Stimulated activated naive CD8-positive, alpha-beta T cell treated with anti-CD3 and anti-CD28 coated beads, Interleukin-15, Interleukin-2, amounts not matched to agents 100 U/mL and 50 U/mL, for 24 hours (primary cell): Measurements from ENCODE around the gene CSNK1G1.

Experiments used
- ATAC-seq: fragments of 150-1000 bp; cut with Tn5 transposase; one replicate; pipeline ENCODE4 v1.10.0; 2021
- DNase-seq: peaks from one replicate; pipeline ENCODE4 v3.0.0; 2021

CSNK1G1 gene

DNA sequence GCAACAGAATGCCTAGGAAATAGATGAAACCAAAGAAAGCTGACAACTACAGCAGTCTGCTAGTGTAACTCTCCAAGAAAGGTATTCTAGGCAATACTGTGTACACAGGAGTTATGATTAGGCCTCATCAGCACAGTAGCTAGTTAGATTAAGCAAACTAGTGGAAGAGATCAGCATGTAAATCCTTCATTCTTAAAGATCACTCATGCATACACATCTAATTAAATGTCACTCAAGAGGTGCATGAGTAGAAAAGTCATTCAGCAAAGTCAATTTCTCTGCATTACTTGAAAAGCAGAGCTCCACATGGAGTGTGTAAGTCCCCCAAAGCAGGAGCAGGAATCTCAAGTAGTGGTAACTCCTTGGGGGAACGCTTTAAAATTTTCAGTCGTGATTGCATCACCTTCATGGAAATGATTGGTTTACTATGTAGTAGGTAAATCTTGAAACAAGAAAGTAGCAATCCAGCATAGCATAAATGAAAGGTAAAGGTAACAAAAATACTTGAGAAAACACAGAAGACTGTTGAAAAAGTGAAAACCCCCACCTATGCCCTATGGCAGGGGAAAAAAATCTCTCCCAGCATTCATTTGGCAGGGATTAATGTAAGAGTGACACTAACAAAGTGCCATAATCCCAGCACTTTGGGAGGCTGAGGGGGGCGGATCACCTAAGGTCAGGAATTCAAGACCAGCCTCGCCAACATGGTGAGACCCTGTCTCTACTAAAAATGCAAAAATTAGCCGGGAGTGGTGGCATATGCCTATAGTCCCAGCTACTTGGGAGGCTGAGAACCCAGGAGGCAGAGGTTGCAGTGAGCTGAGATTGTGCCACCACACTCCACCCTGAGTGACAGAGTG is 163.8 kb downstream of the CSNK1G1 start:
- ATAC-seq (no peak), DNase-seq (no peak)

DNA sequence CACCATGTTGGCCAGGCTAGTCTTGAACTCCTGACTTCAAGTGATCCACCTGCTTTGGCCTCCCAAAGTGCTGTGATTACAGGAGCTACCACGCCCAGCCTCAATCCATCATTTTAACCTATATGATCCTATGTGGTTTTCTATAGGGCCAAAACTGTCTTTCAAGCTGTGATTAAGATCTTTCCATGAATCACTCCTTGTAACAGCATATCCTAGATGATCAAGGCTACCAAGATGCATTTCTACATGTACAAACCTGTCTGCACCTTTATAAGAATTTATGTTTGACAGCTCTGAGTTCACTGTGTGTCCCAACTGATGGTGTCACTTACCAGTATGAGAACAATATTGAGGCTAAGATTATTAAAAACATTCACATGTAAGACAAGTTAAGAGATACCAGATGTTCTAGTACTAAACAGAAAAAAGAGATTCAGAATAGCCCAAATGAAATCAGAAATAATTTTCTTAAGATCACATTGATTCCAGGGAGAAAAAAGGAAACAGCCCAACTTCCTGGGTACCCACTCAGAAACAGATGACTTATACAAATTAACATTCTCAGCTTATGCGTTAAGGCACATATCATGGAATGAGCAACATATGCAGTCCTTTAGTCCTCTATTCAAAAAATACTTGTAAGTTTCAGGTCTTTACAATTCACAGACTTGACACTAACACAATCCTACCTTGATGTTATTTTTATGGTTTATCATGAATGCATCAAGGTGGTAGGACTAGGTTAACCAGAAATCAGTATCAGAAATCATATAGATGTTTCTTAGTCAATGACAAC is 168.4 kb downstream of the CSNK1G1 start:
- DNase-seq (no peak), ATAC-seq (no peak)

DNA sequence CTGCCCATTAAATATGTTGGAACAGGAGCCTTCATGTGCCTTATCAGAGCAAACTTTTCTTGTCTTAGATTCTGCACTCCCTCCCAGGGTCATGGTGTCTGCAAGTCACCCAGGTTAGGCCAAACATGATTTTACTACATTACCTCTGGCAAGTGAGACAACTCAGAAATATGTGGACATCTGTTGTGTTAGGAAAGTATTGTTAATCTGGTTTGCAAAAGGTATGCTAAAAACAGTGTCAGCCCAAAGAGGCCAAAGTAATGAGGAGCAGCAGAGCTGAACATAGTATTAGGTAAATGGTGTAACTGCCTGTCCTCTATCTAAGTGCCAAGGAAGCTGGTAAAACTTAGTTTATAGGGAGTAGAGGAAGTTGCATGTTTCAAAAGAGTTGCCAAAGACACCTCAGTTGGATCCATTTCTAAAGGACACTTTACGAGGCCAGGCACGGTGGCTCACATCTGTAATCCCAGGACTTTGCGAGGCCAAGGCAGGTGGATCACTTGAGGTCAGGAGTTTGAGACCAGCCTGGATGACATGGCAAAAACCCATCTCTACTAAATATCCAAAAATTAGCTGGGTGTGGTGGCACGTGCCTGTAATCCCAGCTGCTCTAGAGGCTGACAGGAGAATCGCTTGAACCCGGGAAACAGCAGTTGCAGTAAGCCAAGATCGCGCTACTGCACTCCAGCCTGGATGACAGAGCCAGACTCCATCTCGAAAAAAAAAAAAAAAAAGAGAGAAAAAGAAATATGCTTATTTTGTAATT is 170.6 kb downstream of the CSNK1G1 start:
- DNase-seq (no peak), ATAC-seq (no peak)

DNA sequence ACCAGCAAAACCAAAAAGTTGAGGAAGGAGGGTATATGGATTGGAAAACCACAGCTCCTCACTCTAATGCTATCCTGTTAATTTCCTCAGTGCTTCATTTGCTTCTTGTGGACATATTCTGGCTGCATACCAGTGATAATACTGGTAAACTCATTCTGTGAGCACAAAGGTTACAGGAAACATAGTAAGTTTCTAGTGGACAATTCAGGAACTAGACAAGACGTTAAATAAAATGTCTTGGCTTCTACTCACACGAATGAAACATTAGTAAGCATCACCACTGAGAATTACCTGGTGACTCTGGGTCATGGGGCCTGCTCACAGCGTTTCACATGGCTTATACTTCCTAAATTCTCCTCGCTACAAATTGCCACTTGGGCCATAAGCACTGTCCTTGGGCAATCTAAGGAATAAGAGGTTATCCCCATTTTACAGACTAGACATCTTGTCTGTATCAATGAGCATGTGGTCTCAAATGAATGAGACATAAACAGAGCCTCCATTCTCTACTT is 173.1 kb downstream of the CSNK1G1 start:
- no peak for ATAC-seq
- no peak for DNase-seq

DNA sequence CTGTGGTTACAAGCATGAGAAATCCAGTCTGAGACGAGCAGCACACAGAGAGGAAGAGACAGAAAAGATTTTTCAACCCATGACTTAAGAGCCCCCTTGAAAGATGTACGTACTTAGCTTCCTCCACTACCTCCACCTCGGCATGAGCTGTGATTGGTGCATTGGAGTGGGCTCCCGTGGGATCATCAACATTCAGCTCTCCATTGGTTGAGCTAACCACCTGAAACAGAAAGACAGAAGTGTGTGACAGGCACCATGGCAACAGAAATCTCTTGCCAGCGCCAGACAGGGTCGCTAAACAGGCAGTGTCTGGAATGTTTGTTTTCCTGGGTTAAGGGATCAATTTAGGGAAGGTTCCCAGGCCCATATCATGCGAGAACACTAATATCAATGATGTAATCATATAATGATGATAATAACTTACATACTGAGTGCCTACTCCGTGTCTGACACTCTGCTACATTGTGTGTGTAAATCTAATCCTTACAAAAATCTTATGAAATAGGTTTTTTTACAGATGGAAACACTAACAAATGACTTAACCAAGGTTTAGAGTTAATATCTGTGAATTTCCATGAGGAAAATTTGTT is 175.6 kb downstream of the CSNK1G1 start:
- no peak for DNase-seq
- no peak for ATAC-seq

DNA sequence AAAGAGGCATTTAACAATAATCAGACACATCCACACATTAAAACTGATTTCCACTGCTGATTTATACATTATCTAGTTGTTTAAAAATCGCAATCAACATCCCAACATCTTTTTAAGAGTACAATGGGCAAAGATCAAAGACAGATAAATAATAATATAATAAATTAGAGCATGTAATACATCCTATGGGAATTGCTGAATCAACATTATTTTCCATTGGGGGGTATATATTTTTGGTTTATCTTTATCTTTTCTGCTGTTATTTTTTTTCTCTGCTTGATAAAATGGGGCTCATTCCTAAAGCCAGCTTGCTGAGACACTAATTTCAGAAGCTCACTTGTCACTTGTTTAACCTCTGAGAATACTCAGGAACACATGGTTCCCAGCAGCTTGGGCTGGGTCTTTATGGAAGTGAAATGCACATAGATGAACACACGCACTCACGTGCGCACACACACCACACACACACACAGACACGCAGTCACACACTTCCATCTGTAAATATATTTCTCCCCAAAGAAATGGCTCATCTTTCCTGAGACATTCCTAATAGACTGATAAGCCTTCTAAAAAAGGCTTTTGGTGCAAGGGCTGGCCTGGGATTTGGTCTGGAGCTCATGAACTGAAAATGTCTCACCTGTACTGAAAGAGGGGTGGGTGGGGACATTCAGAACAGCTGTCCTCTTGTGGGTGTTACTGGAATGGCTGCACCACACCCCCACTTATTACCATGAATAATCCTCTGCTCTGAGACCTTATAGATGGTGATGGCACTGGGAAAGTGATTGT is 189.7 kb downstream of the CSNK1G1 start:
- ATAC-seq, result no peak
- DNase-seq, result no peak

DNA sequence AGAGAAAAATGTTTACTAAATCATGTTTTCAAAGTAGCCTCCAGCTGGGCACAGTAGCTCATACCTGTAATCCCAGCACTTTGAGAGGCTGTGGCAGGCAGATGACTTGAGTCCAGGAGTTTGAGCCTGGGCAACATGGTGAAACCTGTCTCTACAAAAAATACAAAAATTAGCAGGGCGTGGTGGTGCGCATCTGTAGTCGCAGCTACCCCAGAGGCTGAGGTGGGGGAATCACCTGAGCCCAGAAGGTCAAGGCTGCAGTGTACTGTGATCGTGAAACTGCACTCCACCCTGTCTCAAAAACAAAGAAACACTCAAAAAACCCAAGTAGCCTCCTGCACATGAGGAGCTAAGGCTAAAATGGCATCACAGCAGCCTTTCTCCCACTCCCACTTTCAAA is 191.5 kb downstream of the CSNK1G1 start:
- DNase-seq (no peak), ATAC-seq (no peak)

DNA sequence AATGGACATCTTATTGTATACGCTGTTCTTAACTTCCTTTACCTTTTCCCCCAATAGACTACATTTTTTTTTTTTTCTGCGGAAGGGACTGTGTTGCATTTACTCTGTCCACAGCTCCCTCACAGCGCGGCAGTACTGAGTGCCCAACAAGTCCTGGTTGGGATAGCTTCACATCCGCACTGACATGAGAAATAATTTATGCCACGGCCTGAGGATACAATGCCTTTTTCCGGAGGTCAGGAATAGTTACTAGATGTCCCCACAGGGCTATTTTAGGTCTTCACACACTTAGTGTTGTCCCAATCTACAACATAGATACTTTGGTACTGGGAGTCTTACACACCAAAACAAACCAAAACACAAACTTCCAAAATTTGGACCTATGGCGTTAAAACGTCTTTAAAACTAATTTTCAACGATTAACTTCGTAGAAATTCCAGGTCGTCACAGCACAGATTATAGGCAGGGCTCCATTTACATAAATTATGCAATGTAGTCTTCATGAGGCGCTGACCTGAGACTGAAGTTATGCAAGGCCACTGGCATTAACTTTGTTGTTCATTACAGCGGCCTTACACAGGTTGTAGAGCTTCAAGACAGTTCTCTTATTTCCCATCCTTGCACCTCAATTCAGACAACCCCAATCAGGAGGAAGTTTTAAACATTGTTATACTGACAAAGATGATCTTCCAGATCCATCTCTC is 192.2 kb downstream of the CSNK1G1 start:
- ATAC-seq, result no peak

DNA sequence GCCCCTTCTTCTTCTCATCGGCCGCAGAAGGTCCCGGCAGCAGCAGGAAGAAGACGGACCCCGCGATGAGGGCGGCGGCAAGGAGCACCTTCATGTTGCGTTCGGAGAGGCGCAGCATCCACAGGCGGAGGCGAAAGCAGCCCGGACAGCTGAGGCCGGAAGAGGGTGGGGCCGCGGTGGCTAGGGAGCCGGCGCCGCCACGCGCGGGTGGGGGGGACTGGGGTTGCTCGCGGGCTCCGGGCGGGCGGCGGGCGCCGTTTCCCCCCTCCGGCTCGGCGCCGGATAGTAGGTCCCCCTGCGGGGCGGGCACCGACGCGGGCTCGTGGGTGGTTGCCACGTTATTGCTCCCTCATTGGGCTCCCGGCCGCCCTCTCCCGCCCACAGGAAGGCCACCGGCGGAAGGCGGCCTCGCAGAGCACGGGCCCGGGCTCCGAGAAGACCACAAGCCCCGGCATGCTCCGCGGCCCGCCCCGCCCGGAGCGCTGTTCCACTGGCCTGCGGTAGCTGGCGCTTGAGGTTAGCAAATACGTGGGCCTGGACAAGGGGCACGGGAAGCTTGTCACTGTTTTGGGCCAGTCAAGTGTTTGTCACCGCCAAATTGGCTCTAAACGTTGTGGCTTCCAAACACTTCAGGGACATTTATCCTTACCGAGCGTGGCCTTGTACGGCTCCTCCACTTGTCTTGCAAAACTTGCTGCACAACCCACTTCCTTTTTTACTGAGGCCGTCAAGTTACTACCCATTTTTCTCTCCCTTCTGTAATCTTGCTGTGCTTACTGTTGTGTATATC is 192.9 kb downstream of the CSNK1G1 start, which contains the start of gene PPIB:
Gene PPIB (minus strand): TSS at position 154 of the 790 bp plus-strand sequence. CDS start 36 bp downstream, at position 118.
- DNase-seq, result peak; percentile 98
- ATAC-seq, result peak; percentile 95

More for the DNA sequence above, 192.2 kb downstream of the CSNK1G1 start:
- DNase-seq, result no peak

DNA sequence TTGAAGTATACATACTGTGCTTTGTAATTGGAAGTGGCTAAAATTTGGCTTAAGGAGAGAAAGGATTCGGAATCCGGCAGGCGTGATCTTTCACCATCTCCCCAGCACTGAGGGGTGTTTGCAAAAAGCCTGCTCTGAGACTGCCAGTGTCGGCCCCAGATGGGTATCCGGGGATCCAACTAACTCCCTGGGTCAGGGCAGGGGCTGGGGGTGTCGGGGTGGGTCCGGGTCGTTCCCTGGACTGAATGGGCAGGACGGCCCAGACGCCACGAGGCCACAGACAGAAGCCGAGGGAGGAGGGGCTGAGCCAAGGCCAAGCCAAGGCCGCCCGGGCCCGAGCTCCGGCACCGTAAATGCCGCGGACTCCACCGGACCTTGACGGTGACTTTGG is 193.5 kb downstream of the CSNK1G1 start:
- no peak for DNase-seq
- peak; percentile 25 for ATAC-seq

DNA sequence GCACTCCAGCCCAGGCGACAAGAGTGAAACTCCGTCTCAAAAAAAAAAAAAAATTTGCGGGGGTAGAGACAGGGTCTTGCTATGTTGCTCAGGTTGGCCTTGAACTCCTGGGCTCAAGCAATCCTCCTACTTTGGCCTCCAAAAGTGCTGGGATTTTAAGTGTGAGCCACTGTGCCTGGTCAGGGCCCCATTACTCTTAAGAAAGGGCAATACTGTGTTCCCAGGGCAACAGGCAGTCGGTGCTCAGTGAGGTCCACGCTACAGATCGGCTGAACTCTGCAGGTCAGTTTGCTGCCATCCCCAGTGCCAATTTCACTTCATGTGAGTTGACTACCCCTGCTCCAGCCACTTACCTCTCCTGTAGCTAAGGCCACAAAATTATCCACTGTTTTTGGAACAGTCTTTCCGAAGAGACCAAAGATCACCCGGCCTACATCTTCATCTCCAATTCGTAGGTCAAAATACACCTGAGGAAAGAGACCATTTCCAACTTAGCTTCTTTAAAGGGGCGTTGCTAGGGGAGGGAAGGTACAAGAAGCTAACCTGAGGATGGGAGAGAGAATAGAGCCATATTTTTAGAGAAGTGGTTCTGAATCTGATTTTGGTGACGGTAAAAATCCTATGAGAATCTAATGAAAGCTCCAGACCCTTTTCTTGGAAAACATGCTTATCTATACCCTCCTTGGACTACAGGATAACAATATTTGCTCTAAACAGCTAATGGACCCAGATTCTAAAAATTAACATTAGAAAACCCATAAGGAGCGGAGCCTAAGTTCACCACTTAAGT is 194.1 kb downstream of the CSNK1G1 start:
- ATAC-seq, result no peak
- no peak for DNase-seq

DNA sequence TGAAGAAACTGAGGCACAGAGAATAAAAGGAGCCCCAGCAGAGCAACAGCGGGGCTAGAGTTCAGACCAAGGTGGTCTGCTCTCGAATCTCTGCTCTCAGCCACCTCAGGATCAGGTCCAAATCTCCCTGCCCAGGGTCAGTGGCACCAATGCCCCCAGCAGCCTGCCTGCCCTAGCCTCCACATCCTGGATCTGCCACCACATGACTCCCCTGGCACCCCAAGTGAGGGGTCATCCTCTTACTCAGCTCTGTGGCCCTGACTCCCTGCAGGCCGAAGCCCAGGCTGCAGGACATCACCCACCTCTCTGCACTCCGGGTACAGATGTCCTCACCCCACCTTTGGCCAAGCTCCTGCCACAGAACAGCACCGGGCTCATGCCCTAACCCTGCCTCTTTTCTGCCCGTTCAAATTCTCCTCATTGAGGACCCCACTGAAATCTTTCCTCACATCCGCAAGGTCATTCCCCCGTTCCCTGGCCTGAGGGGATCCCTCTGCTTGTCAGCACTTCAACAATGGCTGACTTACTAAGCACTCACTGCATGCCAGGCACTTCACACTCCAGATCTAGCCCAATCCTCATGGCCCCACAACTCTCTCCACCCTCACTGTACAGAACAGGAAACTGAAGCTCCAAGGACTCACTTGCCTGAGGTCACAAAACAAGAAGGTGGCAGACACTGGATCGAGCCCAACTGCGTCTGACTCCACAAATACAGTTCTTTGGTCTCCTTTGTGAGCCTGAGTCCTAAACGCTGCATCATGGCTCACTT is 197.4 kb downstream of the CSNK1G1 start:
- DNase-seq (no peak), ATAC-seq (no peak)

DNA sequence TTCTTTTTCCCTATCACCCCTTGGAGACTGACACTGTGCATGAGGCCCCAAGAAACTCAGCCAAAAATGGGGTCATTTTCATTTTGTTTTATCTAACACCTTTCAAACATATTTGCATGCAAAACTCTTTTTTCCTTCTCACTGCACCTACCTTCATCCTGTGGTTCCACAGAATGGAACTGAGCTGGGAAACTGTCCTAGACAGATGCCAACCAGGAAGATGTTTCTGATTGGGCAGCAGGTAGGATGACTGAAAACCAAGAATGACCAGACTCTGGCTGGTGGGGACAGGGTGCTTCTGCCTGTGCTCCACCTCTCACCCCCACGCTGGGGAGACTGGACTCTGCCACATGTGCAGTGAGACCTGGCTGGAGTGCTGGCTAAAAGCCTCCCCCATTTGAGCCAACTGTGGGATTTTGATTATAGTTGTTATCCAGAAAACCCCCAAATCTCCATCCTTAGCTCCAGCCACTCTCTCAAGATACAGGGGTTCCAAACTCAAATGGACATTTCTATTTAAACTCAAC is 198.3 kb downstream of the CSNK1G1 start:
- DNase-seq (no peak), ATAC-seq (no peak)

DNA sequence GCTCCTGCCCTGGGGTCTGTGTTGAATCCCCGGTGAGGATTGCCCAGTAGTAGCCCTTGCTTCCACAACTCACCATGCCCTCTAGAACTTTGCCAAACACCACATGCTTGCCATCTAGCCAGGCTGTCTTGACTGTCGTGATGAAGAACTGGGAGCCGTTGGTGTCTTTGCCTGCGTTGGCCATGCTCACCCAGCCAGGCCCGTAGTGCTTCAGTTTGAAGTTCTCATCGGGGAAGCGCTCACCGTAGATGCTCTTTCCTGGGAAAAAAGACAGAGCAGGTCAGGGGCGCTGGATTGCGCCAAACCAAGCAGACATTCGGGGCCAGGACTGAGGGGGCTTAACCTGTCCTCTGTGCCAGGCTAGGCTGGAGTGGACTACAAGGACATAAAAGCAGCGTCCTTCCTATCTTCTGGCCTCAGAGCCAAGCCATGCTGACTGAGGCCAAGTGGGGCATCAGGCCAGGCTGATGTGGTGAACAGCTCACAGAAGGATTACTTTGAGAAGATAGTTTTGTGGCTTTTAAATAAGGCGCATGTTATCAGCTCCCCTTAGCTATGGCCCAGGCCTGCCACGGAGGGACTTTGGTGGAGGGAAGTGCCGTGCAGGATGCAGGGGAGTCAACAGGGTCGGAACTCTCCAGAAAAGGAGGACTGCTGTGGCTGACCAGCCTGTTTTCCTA is 199.2 kb downstream of the CSNK1G1 start:
- DNase-seq, result no peak

DNA sequence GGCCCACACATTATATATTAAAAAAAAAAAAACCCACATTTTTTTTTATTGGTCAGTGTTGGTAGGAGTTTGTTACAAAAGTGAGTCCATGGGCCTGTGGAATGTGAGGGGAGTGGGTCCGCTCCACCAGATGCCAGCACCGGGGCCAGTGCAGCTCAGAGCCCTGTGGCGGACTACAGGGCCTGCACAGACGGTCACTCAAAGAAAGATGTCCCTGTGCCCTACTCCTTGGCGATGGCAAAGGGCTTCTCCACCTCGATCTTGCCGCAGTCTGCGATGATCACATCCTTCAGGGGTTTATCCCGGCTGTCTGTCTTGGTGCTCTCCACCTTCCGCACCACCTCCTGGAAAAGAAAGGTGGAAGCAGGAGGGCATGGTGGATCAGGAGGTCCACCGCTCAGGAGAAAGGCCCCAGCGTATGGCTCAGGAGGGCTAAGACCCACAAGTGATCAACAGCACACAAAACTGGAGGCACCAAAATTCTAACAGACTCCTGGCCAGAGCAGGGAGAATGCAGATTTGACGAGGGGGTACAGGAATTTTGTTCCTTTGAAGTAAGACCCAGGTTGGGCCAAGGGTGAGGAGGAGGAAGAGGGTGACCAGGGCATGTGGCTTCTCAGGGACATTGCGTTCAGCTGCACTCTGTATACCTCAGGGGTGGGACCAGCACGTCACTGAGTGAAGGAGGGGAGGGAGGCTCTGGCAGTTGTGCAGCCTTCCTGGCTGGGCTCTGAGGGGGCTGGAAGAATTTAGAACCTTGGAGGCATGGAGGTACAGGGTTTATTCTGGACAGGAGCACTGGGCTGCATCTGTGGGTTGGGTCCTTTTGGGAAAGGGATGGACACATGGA is 199.9 kb downstream of the CSNK1G1 start:
- DNase-seq, result no peak
- no peak for ATAC-seq

More for the DNA sequence above, 199.2 kb downstream of the CSNK1G1 start:
- no peak for ATAC-seq
